Right lobe of liver (tissue), 6 donors: ENCODE measurements around the gene MYO7A. TPM values are rescaled to one million over a fixed set of nuclear protein-coding genes. Genes with fewer than 3 reads are reported as not detected.

Source experiments
- ATAC-seq, 4 donors: fragments of 200-7000 bp; cut with Tn5 transposase; one replicate each; pipeline ENCODE4 v1.9.1; 2020; ENCODE audit warnings: mild to moderate bottlenecking in 4 of 4, moderate library complexity in 4 of 4
- DNase-seq, 3 donors: peaks; one replicate each; pipeline ENCODE4 v3.0.0-alpha.2; 2020
- H3K27ac ChIP-seq, 3 donors: fragments of 200-600 bp; one replicate each; pipeline ENCODE4 v1.8.0; 2022
- H3K27me3 ChIP-seq, 2 donors: fragments of 200-600 bp; one replicate each; pipeline ENCODE4 v1.8.0; 2022
- H3K36me3 ChIP-seq, 4 donors: fragments of 200-600 bp; sonication (generic) in 1 of 4; one replicate each; pipeline versions ENCODE4 v1.5.1 to v1.8.0; 2017 to 2022; ENCODE audit warnings: control low read depth in 1 of 4
- H3K4me1 ChIP-seq, 4 donors: fragments of 200-600 bp; sonication (generic) in 1 of 4; one replicate each; pipeline versions ENCODE4 v1.5.1 to v1.8.0; 2017 to 2022; ENCODE audit warnings: control low read depth in 1 of 4
- H3K4me3 ChIP-seq, 3 donors: fragments of 200-600 bp; one replicate each; pipeline ENCODE4 v1.8.0; 2022
- H3K9me3 ChIP-seq, 4 donors: fragments of 200-600 bp; sonication (generic) in 1 of 4; one replicate each; pipeline versions ENCODE4 v1.5.1 to v1.8.0; 2017 to 2022; ENCODE audit warnings: control low read depth in 1 of 4
- CTCF ChIP-seq, 4 donors: fragments of 200-600 bp in 3 of 4; fragments of 450-650 bp in 1 of 4; IDR thresholded peaks; one replicate each; pipeline versions ENCODE4 v1.5.1 to v1.8.0; 2016 to 2022; ENCODE audit warnings: antibody characterized with exemption in 4 of 4, mild to moderate bottlenecking in 2 of 4
- POLR2A ChIP-seq: fragments of 450-650 bp; IDR thresholded peaks from one replicate; pipeline ENCODE4 v1.6.1; 2017; ENCODE audit warnings: antibody characterized with exemption, mild to moderate bottlenecking
- WGBS: methylation state at CpG from one replicate; pipeline ENCODE4 v1.1.6; 2018; ENCODE audit warnings: low coverage, low lambda C conversion rate; ENCODE audit not compliant: insufficient coverage; ENCODE audit errors: missing lambda C conversion rate; 5-methylcytosine and 5-hydroxymethylcytosine counted together
- intact Hi-C, 2 donors: fragments of 100-400 bp; cut with DNase I; formaldehyde crosslinking; loops; one replicate each; pipeline versions ENCODE4 v1.11.2 to v1.14.1; 2022
- total RNA-seq, 6 experiments: library from RNA; depleted of rRNA in 2 of 6; stranded (reverse); fragments of >200 nt in 2 of 6; fragmentation: NEBNext Ultra II Directional in 3 of 6; extraction: Animal tissue kit (Norgen Biotek cat#: 25700) in 3 of 6; gene quantifications; one replicate each; pipeline versions ENCODE4 v1.1.0 to v1.2.4, GENCODE V29; 2016 to 2023
- donor health status: DM: no; HTN: yes; CAD: no.
- donor health status: DM: no; HTN: no; CAD: no.
- donor health status: DM: no; HTN: no; CAD: no.
- donor health status: DM: no; HTN: yes; CAD: no.
- donor health status: DM: no; HTN: yes; CAD: no.

MYO7A gene
- total RNA-seq, 6 experiments from 2014 or later = 23.6 to 39.6 (median 32.0) TPM

- peak in 2 of 3 donors; percentile 27 to 37 for DNase-seq
- Histone ChIP-seq H3K4me3 (no peak overlapping the region), H3K27me3 (no peaks in the 10 kb centered on the region), H3K27ac (peak overlapping the region in 2 of 3 donors; percentile 50 to 85), H3K9me3 (no peaks in the 10 kb centered on the region), H3K36me3 (peaks cover 0 to 7% (median 3%) of the 10 kb centered on the region in 4 donors), H3K4me1 (peaks cover 0 to 42% (median 15%) of the 10 kb centered on the region in 4 donors)
- TF ChIP-seq POLR2A (no peak), CTCF (IDR thresholded peaks at IDR 0.05) (no peak)
- no CpG with 5 or more reads among the region's 3 CpGs for WGBS
- intact Hi-C loops = no loop called here
- peak in 1 of 4 donors; percentile 11 for ATAC-seq
These were observed 39.0 kb upstream of the MYO7A start for GRCh38 chr11:77089004-77089545.

- intact Hi-C loops = loop anchor here (2.0 to 5.0 kb wide), 2 partner anchors 38 to 41 kb away; no protein-coding TSS in a partner anchor
- WGBS = 100% methylated on average over 1 of the region's 4 CpGs
- DNase-seq (no peak), ATAC-seq (no peak)
- peaks cover 0 to 7% (median 3%) of the 10 kb centered on the region in 4 donors for H3K36me3 ChIP-seq
- TF ChIP-seq CTCF (IDR thresholded peaks at IDR 0.05) = no peak
- no peak for TF ChIP-seq POLR2A
- H3K27me3 ChIP-seq = no peaks in the 10 kb centered on the region
- no peaks in the 10 kb centered on the region for H3K9me3 ChIP-seq
- peak overlapping the region in 1 of 3 donors; percentile 85 for H3K27ac ChIP-seq
- peaks cover 0 to 52% (median 19%) of the 10 kb centered on the region in 4 donors for H3K4me1 ChIP-seq
- no peak overlapping the region for H3K4me3 ChIP-seq
These were observed 38.0 kb upstream of the MYO7A start for GRCh38 chr11:77090046-77090372.

- intact Hi-C loops = loop anchor here (2.0 to 5.0 kb wide), 2 partner anchors 38 to 42 kb away; no protein-coding TSS in a partner anchor
- no peak for ATAC-seq
- peak in 2 of 3 donors; percentile 29 to 57 for DNase-seq
- TF ChIP-seq CTCF (IDR thresholded peaks at IDR 0.05) (no peak), POLR2A (no peak)
- H3K4me3 ChIP-seq = no peak overlapping the region
- WGBS = no CpG with 5 or more reads among the region's 13 CpGs
- H3K27me3 ChIP-seq = no peaks in the 10 kb centered on the region
- peaks cover 0 to 55% (median 24%) of the 10 kb centered on the region in 4 donors for H3K4me1 ChIP-seq
- no peak overlapping the region for H3K27ac ChIP-seq
- peaks cover 0 to 5% (median under 1%) of the 10 kb centered on the region in 4 donors for H3K36me3 ChIP-seq
- no peaks in the 10 kb centered on the region for H3K9me3 ChIP-seq
These were observed 37.5 kb upstream of the MYO7A start for GRCh38 chr11:77090373-77091111.

- intact Hi-C loops = loop anchor here (2.0 to 5.0 kb wide), 2 partner anchors 39 to 43 kb away; no protein-coding TSS in a partner anchor
- ATAC-seq = peak; percentile 54 to 61 (median 58)
- no peaks in the 10 kb centered on the region for H3K9me3 ChIP-seq
- 9% methylated on average over 5 of the region's 9 CpGs for WGBS
- H3K36me3 ChIP-seq = peaks cover 0 to 5% (median 0%) of the 10 kb centered on the region in 4 donors
- H3K27me3 ChIP-seq = no peaks in the 10 kb centered on the region
- H3K4me3 ChIP-seq = no peak overlapping the region
- DNase-seq = peak; percentile 82 to 83 (median 82)
- H3K27ac ChIP-seq = no peak overlapping the region
- TF ChIP-seq POLR2A (no peak), CTCF (IDR thresholded peaks at IDR 0.05) (peak; percentile 88 to 98 (median 90))
- peaks cover 0 to 53% (median 24%) of the 10 kb centered on the region in 4 donors for H3K4me1 ChIP-seq
These were observed 36.7 kb upstream of the MYO7A start for GRCh38 chr11:77091146-77091940.
